ENCODE data around the gene LAGE3. TPM values are rescaled to one million over a fixed set of nuclear protein-coding genes. Genes with fewer than 3 reads are reported as not detected.

Gene LAGE3
- total and polyA plus RNA-seq, 3 donors from 2014 or later = 12.4 to 30.9 (median 29.1) TPM

GRCh38 chrX:154490021-154490413 is 10.9 kb upstream of the LAGE3 start:
- Histone ChIP-seq H3K9me3 (no peaks in the 10 kb centered on the region), H3K4me3 (peak overlapping the region; percentile 58 to 61), H3K27ac (peak overlapping the region; percentile 74 to 86), H3K27me3 (no peaks in the 10 kb centered on the region), H3K36me3 (ENCODE audit: low read depth, missing control alignments) (no peaks in the 10 kb centered on the region), H3K4me1 (peaks cover 7% of the 10 kb centered on the region)
- DNase-seq = peak; percentile 20
- intact Hi-C loops (cut with DNase I; ENCODE audit: low total_unique reads) = no loop called here
- no peak for TF ChIP-seq CTCF (IDR thresholded peaks at IDR 0.05)
- no peak for TF ChIP-seq POLR2A (IDR thresholded peaks at IDR 0.05)
- WGBS, 2 donors = 0% methylated on average over 18 of the region's 19 CpGs; no CpG with 5 or more reads in 1 of the 2 donors

- DNase-seq = no peak
- no peak for TF ChIP-seq CTCF (IDR thresholded peaks at IDR 0.05)
- TF ChIP-seq POLR2A (IDR thresholded peaks at IDR 0.05) = no peak
- intact Hi-C loops (cut with DNase I; ENCODE audit: low total_unique reads) = no loop called here
- H3K9me3 ChIP-seq = no peaks in the 10 kb centered on the region
- H3K4me1 ChIP-seq = peaks cover 7% of the 10 kb centered on the region
- H3K36me3 ChIP-seq (ENCODE audit: low read depth, missing control alignments) = no peaks in the 10 kb centered on the region
- 84 to 100% methylated on average over 1 to 3 of the region's 4 CpGs for WGBS, 2 donors
- H3K4me3 ChIP-seq = no peak overlapping the region
- H3K27ac ChIP-seq = no peak overlapping the region
- no peaks in the 10 kb centered on the region for H3K27me3 ChIP-seq
Observed at GRCh38 chrX:154489182-154489581, 10.1 kb upstream of the LAGE3 start.

GRCh38 chrX:154488336-154489075 is 9.4 kb upstream of the LAGE3 start:
- Histone ChIP-seq H3K36me3 (ENCODE audit: low read depth, missing control alignments) (no peaks in the 10 kb centered on the region), H3K4me3 (no peak overlapping the region), H3K27me3 (no peaks in the 10 kb centered on the region), H3K27ac (no peak overlapping the region), H3K9me3 (no peaks in the 10 kb centered on the region), H3K4me1 (peaks cover 7% of the 10 kb centered on the region)
- intact Hi-C loops (cut with DNase I; ENCODE audit: low total_unique reads) = no loop called here
- no peak for DNase-seq
- TF ChIP-seq POLR2A (IDR thresholded peaks at IDR 0.05) (no peak), CTCF (IDR thresholded peaks at IDR 0.05) (no peak)
- 95 to 100% methylated on average over 1 to 8 of the region's 20 CpGs for WGBS, 2 donors

- Histone ChIP-seq H3K9me3 (no peaks in the 10 kb centered on the region), H3K27ac (no peak overlapping the region), H3K27me3 (no peaks in the 10 kb centered on the region), H3K4me3 (no peak overlapping the region), H3K36me3 (ENCODE audit: low read depth, missing control alignments) (no peaks in the 10 kb centered on the region), H3K4me1 (peaks cover 7% of the 10 kb centered on the region)
- intact Hi-C loops (cut with DNase I; ENCODE audit: low total_unique reads) = no loop called here
- WGBS, 2 donors = 86 to 96% methylated on average over 10 to 25 of the region's 28 CpGs
- TF ChIP-seq CTCF (IDR thresholded peaks at IDR 0.05) = no peak
- TF ChIP-seq POLR2A (IDR thresholded peaks at IDR 0.05) = no peak
- DNase-seq = no peak
Observed at GRCh38 chrX:154487518-154488290, 8.6 kb upstream of the LAGE3 start.
